ENCODE data around the gene NFYB.

NFYB gene

DNA sequence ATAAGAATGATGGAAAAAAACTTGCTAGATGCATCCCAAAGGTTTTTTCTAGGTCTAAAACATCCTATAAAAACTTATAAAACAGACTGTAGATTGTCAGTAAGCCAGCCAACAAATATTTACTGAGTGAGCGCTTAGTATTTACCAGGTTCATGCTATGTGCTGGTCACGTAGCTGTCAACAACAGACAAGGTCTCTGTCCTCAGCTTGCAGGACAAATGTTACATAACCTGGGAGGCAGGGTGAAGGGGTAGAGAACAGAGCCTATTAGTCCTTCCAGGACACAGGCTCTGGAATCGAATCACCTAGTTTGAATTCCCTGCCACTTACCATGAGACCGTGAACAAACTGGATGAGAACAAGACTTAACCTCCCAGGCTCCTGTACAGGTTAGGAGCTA, 6.4 kb downstream of the NFYB start:
- Histone ChIP-seq H3K18ac (ENCODE audit: low read length) (no peak overlapping the region), H2AFZ (ENCODE audit: insufficient read depth, low read length, poor library complexity) (no peak overlapping the region)

DNA sequence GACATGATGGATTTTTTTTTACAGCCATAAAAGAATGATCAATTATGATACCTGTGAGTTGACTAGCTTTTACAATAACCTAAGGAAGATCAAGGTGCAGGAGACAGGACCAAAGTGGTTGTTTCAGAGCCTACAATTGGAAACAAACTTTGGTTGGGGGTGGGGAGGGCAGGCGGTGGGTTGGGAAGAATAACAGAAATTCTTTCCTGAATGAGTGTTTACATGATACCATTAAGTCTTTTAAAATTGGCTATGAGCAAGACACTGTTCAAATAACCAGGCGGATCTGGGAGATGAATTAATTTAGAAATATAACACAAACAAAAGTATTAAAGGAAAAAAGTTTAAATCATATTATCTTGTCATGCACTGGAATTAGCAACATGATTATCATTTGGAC, 7.2 kb downstream of the NFYB start:
- Histone ChIP-seq H3K36me3 (ENCODE audit: control insufficient read depth in 1 of 2, insufficient read depth in 2 of 2, low read length in 2 of 2) (peaks cover 11 to 18% of the 10 kb centered on the region in 2 experiments), H3K23ac (ENCODE audit: low read length) (no peak overlapping the region), H3K14ac (ENCODE audit: low read length) (no peak overlapping the region), H3K27ac (ENCODE audit: low read depth, low read length) (no peak overlapping the region), H3K4ac (ENCODE audit: low read depth, low read length) (no peak overlapping the region), H3K4me2 (ENCODE audit: low read length) (no peak overlapping the region), H3K4me3 (ENCODE audit: low read depth, low read length) (no peak overlapping the region), H3K4me1 (ENCODE audit: control insufficient read depth in 1 of 2, insufficient read depth in 2 of 2, low read length in 2 of 2) (peaks cover 4 to 7% of the 10 kb centered on the region in 2 experiments), H3K27me3 (ENCODE audit: insufficient read depth, low read length) (no peaks in the 10 kb centered on the region), H4K12ac (ENCODE audit: low read depth, low read length) (no peak overlapping the region), H3K79me1 (ENCODE audit: low read length) (no peaks in the 10 kb centered on the region), H2BK5ac (ENCODE audit: low read depth, low read length, poor library complexity) (no peak overlapping the region), H2AFZ (ENCODE audit: insufficient read depth, low read length, poor library complexity) (no peak overlapping the region), H3K79me2 (ENCODE audit: control insufficient read depth, insufficient read depth, low read length, poor library complexity) (no peaks in the 10 kb centered on the region), H4K91ac (ENCODE audit: low read depth, low read length) (no peak overlapping the region), H3K18ac (ENCODE audit: low read length) (no peak overlapping the region), H3K9me3 (ENCODE audit: insufficient read depth, low read depth, low read length) (no peaks in the 10 kb centered on the region), H3K9ac (ENCODE audit: low read length) (no peak overlapping the region), H2AK5ac (ENCODE audit: low read length) (no peak overlapping the region), H2BK12ac (ENCODE audit: low read length) (no peak overlapping the region), H4K8ac (ENCODE audit: low read depth, low read length) (no peak overlapping the region), H2BK120ac (ENCODE audit: insufficient read depth, low read length, poor library complexity) (no peak overlapping the region)
- no peak for DNase-seq
- no CpG with 5 or more reads among the region's 2 CpGs for WGBS (ENCODE audit: extremely low coverage, insufficient coverage, insufficient read length)

More for the DNA sequence above, 6.4 kb downstream of the NFYB start:
- Histone ChIP-seq H3K23ac (ENCODE audit: low read length) (no peak overlapping the region), H3K14ac (ENCODE audit: low read length) (no peak overlapping the region), H4K91ac (ENCODE audit: low read depth, low read length) (no peak overlapping the region), H2BK12ac (ENCODE audit: low read length) (peak overlapping the region; percentile 40), H3K4me2 (ENCODE audit: low read length) (no peak overlapping the region), H3K4me3 (ENCODE audit: low read depth, low read length) (no peak overlapping the region), H4K12ac (ENCODE audit: low read depth, low read length) (no peak overlapping the region), H3K79me2 (ENCODE audit: control insufficient read depth, insufficient read depth, low read length, poor library complexity) (no peaks in the 10 kb centered on the region), H3K4me1 (ENCODE audit: control insufficient read depth in 1 of 2, insufficient read depth in 2 of 2, low read length in 2 of 2) (peaks cover 4 to 7% of the 10 kb centered on the region in 2 experiments), H2BK5ac (ENCODE audit: low read depth, low read length, poor library complexity) (no peak overlapping the region), H3K36me3 (ENCODE audit: control insufficient read depth in 1 of 2, insufficient read depth in 2 of 2, low read length in 2 of 2) (peaks cover 11 to 18% of the 10 kb centered on the region in 2 experiments), H3K27ac (ENCODE audit: low read depth, low read length) (no peak overlapping the region), H2BK120ac (ENCODE audit: insufficient read depth, low read length, poor library complexity) (no peak overlapping the region), H3K4ac (ENCODE audit: low read depth, low read length) (no peak overlapping the region), H3K9me3 (ENCODE audit: insufficient read depth, low read depth, low read length) (no peaks in the 10 kb centered on the region), H4K8ac (ENCODE audit: low read depth, low read length) (no peak overlapping the region), H3K9ac (ENCODE audit: low read length) (no peak overlapping the region), H3K79me1 (ENCODE audit: low read length) (no peaks in the 10 kb centered on the region), H3K27me3 (ENCODE audit: insufficient read depth, low read length) (no peaks in the 10 kb centered on the region), H2AK5ac (ENCODE audit: low read length) (no peak overlapping the region)
- WGBS (ENCODE audit: extremely low coverage, insufficient coverage, insufficient read length): no CpG with 5 or more reads among the region's 4 CpGs
- no peak for DNase-seq

DNA sequence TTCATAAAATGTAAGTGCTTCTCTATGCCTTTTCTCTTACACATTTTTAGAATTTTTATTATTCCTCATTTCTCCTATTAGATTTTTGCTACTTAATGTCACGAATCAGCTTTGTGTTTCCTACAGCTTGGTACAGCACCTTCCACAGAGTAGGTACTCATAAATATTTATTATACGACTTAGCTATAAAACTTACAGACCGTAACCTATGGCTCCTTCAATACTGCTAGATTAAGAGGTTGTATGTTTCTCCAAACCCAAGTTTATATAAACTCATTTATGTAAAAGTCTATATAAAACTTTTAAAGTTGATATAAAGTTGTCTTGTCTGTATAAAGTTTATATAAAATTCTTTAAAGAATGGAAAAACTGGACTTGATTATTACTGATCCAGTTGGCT, 11.5 kb downstream of the NFYB start:
- Histone ChIP-seq H3K4me3 (ENCODE audit: low read depth, low read length) (no peak overlapping the region), H3K4ac (ENCODE audit: low read depth, low read length) (no peak overlapping the region), H2AFZ (ENCODE audit: insufficient read depth, low read length, poor library complexity) (no peak overlapping the region), H2BK120ac (ENCODE audit: insufficient read depth, low read length, poor library complexity) (no peak overlapping the region), H4K91ac (ENCODE audit: low read depth, low read length) (no peak overlapping the region), H3K18ac (ENCODE audit: low read length) (no peak overlapping the region), H3K14ac (ENCODE audit: low read length) (no peak overlapping the region), H4K8ac (ENCODE audit: low read depth, low read length) (no peak overlapping the region), H2BK12ac (ENCODE audit: low read length) (no peak overlapping the region), H3K27ac (ENCODE audit: low read depth, low read length) (no peak overlapping the region), H3K9me3 (ENCODE audit: insufficient read depth, low read depth, low read length) (no peaks in the 10 kb centered on the region), H3K79me2 (ENCODE audit: control insufficient read depth, insufficient read depth, low read length, poor library complexity) (no peaks in the 10 kb centered on the region), H3K4me1 (ENCODE audit: control insufficient read depth in 1 of 2, insufficient read depth in 2 of 2, low read length in 2 of 2) (no peaks in the 10 kb centered on the region), H3K36me3 (ENCODE audit: control insufficient read depth in 1 of 2, insufficient read depth in 2 of 2, low read length in 2 of 2) (peaks cover 23 to 28% of the 10 kb centered on the region in 2 experiments), H4K12ac (ENCODE audit: low read depth, low read length) (no peak overlapping the region), H3K4me2 (ENCODE audit: low read length) (no peak overlapping the region), H3K9ac (ENCODE audit: low read length) (no peak overlapping the region), H3K23ac (ENCODE audit: low read length) (no peak overlapping the region), H2BK5ac (ENCODE audit: low read depth, low read length, poor library complexity) (no peak overlapping the region), H3K27me3 (ENCODE audit: insufficient read depth, low read length) (no peaks in the 10 kb centered on the region), H2AK5ac (ENCODE audit: low read length) (no peak overlapping the region), H3K79me1 (ENCODE audit: low read length) (no peaks in the 10 kb centered on the region)
- DNase-seq: no peak
- WGBS (ENCODE audit: extremely low coverage, insufficient coverage, insufficient read length): no CpG with 5 or more reads among the region's 3 CpGs

DNA sequence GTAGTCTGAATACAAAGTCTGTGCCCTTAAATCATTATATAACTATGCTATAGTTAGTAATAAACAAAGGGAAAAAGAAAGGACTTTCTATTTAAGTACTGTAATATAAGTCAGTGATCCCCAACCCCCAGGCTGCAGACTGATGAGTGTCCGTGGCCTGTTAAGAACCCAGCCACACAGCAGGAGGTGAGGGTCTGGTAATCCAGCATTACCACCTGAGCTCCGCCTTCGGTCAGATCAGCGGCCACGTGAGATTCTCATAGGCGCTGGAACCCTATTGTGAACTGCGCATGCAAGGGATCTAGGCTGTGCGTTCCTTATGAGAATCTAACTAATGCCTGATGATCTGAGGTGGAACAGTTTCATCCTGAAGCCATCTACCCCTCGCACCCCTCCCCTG, 15.7 kb downstream of the NFYB start:
- Histone ChIP-seq H2BK5ac (ENCODE audit: low read depth, low read length, poor library complexity) (no peak overlapping the region), H2BK120ac (ENCODE audit: insufficient read depth, low read length, poor library complexity) (no peak overlapping the region), H3K9ac (ENCODE audit: low read length) (no peak overlapping the region), H3K18ac (ENCODE audit: low read length) (no peak overlapping the region), H3K79me2 (ENCODE audit: control insufficient read depth, insufficient read depth, low read length, poor library complexity) (no peaks in the 10 kb centered on the region), H3K4me1 (ENCODE audit: control insufficient read depth in 1 of 2, insufficient read depth in 2 of 2, low read length in 2 of 2) (no peaks in the 10 kb centered on the region), H3K9me3 (ENCODE audit: insufficient read depth, low read depth, low read length) (no peaks in the 10 kb centered on the region), H3K4ac (ENCODE audit: low read depth, low read length) (no peak overlapping the region), H3K27ac (ENCODE audit: low read depth, low read length) (no peak overlapping the region), H3K36me3 (ENCODE audit: control insufficient read depth in 1 of 2, insufficient read depth in 2 of 2, low read length in 2 of 2) (peaks cover 16 to 26% of the 10 kb centered on the region in 2 experiments), H3K4me3 (ENCODE audit: low read depth, low read length) (no peak overlapping the region), H4K8ac (ENCODE audit: low read depth, low read length) (no peak overlapping the region), H3K4me2 (ENCODE audit: low read length) (no peak overlapping the region), H3K27me3 (ENCODE audit: insufficient read depth, low read length) (no peaks in the 10 kb centered on the region), H4K91ac (ENCODE audit: low read depth, low read length) (no peak overlapping the region), H2AK5ac (ENCODE audit: low read length) (no peak overlapping the region), H3K23ac (ENCODE audit: low read length) (no peak overlapping the region), H2AFZ (ENCODE audit: insufficient read depth, low read length, poor library complexity) (no peak overlapping the region), H2BK12ac (ENCODE audit: low read length) (no peak overlapping the region), H3K14ac (ENCODE audit: low read length) (no peak overlapping the region), H3K79me1 (ENCODE audit: low read length) (no peaks in the 10 kb centered on the region), H4K12ac (ENCODE audit: low read depth, low read length) (no peak overlapping the region)
- no CpG with 5 or more reads among the region's 9 CpGs for WGBS (ENCODE audit: extremely low coverage, insufficient coverage, insufficient read length)
- DNase-seq: no peak
